ENCODE data around the gene RBM4B.

DNA sequence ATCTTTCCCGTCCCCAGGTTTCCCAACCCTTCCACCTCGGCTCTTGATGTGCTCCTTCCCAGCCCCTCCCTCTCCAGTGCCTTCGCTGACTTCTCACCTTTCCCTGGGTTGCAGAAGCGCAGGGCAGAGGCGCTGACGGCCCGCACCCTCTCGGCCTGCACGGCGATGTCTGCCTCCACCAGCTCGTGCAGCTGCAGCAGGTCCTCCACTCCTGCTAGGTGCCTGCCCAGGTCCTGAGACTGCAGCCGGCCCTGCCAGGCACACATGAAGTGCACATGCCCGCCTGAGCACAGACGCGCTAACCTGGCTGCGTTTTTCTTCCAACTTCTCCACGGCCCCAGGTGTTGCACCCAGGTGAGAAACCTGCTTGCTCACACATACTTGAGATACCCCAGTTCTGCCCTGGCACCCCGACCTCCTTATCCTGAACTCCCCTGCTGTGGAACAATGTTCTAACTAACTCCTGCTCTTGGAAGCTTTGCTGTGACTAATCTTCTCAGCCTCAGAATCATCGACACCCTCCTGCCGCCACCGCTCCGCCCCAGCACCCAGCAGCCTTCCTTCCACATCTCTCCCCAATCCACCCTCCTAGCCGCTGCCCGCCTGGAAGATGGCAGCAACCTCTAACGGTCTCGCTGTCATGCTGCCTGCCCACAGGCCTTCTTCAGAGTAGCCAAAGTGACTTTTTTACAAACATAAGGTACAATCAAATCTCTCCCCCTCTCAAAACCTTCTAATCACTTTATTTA is 28.1 kb upstream of the RBM4B start:
- TF ChIP-seq, protein P1, sequence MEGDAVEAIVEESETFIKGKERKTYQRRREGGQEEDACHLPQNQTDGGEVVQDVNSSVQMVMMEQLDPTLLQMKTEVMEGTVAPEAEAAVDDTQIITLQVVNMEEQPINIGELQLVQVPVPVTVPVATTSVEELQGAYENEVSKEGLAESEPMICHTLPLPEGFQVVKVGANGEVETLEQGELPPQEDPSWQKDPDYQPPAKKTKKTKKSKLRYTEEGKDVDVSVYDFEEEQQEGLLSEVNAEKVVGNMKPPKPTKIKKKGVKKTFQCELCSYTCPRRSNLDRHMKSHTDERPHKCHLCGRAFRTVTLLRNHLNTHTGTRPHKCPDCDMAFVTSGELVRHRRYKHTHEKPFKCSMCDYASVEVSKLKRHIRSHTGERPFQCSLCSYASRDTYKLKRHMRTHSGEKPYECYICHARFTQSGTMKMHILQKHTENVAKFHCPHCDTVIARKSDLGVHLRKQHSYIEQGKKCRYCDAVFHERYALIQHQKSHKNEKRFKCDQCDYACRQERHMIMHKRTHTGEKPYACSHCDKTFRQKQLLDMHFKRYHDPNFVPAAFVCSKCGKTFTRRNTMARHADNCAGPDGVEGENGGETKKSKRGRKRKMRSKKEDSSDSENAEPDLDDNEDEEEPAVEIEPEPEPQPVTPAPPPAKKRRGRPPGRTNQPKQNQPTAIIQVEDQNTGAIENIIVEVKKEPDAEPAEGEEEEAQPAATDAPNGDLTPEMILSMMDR (conservative IDR thresholded peaks at IDR 0.05) = no peak
- TF ChIP-seq ZFX (IDR thresholded peaks at IDR 0.05) = no peak
